Measurements from ENCODE around the gene SLC51A. TPM values are rescaled to one million over a fixed set of nuclear protein-coding genes. Genes with fewer than 3 reads are reported as not detected.
A peak's percentile ranks its signal among the peaks of the same experiment; 100 is the strongest.
"Not testable (repeated sequence)": the region's sequence is repeated elsewhere in the genome, so short reads cannot be mapped to it uniquely, and the experiment has no call there.

The SLC51A gene
- total RNA-seq, 2 donors from 2014 or later, result 0.46 to 86.3 TPM

GRCh38 chr3:196192036-196192523 lies 24.3 kb upstream of the SLC51A start:
- intact Hi-C loops (cut with DNase I, micrococcal nuclease), result no loop called here
- ATAC-seq (peak; percentile 8), DNase-seq (peak in 1 of 2 donors; percentile 52)

- intact Hi-C loops (cut with DNase I, micrococcal nuclease), result no loop called here
Observed at GRCh38 chr3:196192524-196193051, 23.7 kb upstream of the SLC51A start.

GRCh38 chr3:196193133-196193735 lies 23.1 kb upstream of the SLC51A start:
- intact Hi-C loops (cut with DNase I, micrococcal nuclease), result no loop called here
- no peak for ATAC-seq
- DNase-seq, result no peak

More at GRCh38 chr3:196192524-196193051, 23.7 kb upstream of the SLC51A start:
- peak; percentile 67 to 74 for DNase-seq
- ATAC-seq, result peak; percentile 52

- intact Hi-C loops (cut with DNase I, micrococcal nuclease), result no loop called here
- peak; percentile 76 for ATAC-seq
- DNase-seq, result peak; percentile 72 to 75
Observed at GRCh38 chr3:196193736-196194541, 22.4 kb upstream of the SLC51A start.

GRCh38 chr3:196194542-196194915 lies 21.8 kb upstream of the SLC51A start:
- no peak for DNase-seq
- intact Hi-C loops (cut with DNase I, micrococcal nuclease), result no loop called here

GRCh38 chr3:196195664-196196265 lies 20.6 kb upstream of the SLC51A start:
- no peak for ATAC-seq
- intact Hi-C loops (cut with DNase I, micrococcal nuclease), result loop anchor here (5.0 kb wide), 1 partner anchor 123 kb away; no protein-coding TSS in a partner anchor
- no peak for DNase-seq

More at GRCh38 chr3:196194542-196194915, 21.8 kb upstream of the SLC51A start:
- ATAC-seq, result no peak

GRCh38 chr3:196197524-196197923 lies 18.8 kb upstream of the SLC51A start:
- intact Hi-C loops (cut with DNase I, micrococcal nuclease), result loop anchor here (5.0 kb wide), 1 partner anchor 125 kb away; no protein-coding TSS in a partner anchor
- ATAC-seq, result no peak

GRCh38 chr3:196198081-196198675 lies 18.2 kb upstream of the SLC51A start:
- ATAC-seq, result no peak
- intact Hi-C loops (cut with DNase I, micrococcal nuclease), result loop anchor here (5.0 kb wide), 1 partner anchor 126 kb away; no protein-coding TSS in a partner anchor
- DNase-seq, result no peak

More at GRCh38 chr3:196197524-196197923, 18.8 kb upstream of the SLC51A start:
- no peak for DNase-seq

- ATAC-seq (peak; percentile 34), DNase-seq (no peak)
- intact Hi-C loops (cut with DNase I, micrococcal nuclease), result loop anchor here (5.0 kb wide), 1 partner anchor 127 kb away; no protein-coding TSS in a partner anchor
Observed at GRCh38 chr3:196198771-196199753, 17.3 kb upstream of the SLC51A start.

- intact Hi-C loops (cut with DNase I, micrococcal nuclease), result no loop called here
- ATAC-seq (peak; percentile 53), DNase-seq (peak; percentile 60 to 67)
Observed at GRCh38 chr3:196202516-196202970, 13.8 kb upstream of the SLC51A start.

- intact Hi-C loops (cut with DNase I, micrococcal nuclease), result no loop called here
Observed at GRCh38 chr3:196203846-196204245, 12.5 kb upstream of the SLC51A start.

GRCh38 chr3:196205442-196206205 lies 10.7 kb upstream of the SLC51A start:
- DNase-seq; ATAC-seq; intact Hi-C loops (cut with DNase I, micrococcal nuclease): not testable (repeated sequence)

More at GRCh38 chr3:196203846-196204245, 12.5 kb upstream of the SLC51A start:
- DNase-seq, result no peak
- ATAC-seq, result no peak

- peak; percentile 29 to 59 for DNase-seq
- intact Hi-C loops (cut with DNase I, micrococcal nuclease), result no loop called here
- peak; percentile 36 for ATAC-seq
Observed at GRCh38 chr3:196207159-196207832, 9.0 kb upstream of the SLC51A start.

GRCh38 chr3:196207833-196208607 lies 8.3 kb upstream of the SLC51A start:
- ATAC-seq (peak; percentile 88), DNase-seq (peak; percentile 82 to 85)
- intact Hi-C loops (cut with DNase I, micrococcal nuclease), result no loop called here

GRCh38 chr3:196208942-196209695 lies 7.2 kb upstream of the SLC51A start:
- intact Hi-C loops (cut with DNase I, micrococcal nuclease), result no loop called here
- ATAC-seq, result no peak

More at GRCh38 chr3:196208942-196209695, 7.2 kb upstream of the SLC51A start:
- DNase-seq, result no peak

All from left colon (tissue), 2 donors.